Suprapubic skin (tissue), 4 donors: ENCODE data around the gene F7. TPM values are rescaled to one million over a fixed set of nuclear protein-coding genes. Genes with fewer than 3 reads are reported as not detected.

Experiments
- DNase-seq, 2 donors: peaks; one replicate each; pipeline ENCODE4 v3.0.0-alpha.2; 2019; ENCODE audit warnings: low spot score in 2 of 2
- H3K27ac ChIP-seq: fragments of 200-600 bp; sonication (generic); one replicate; pipeline ENCODE4 v1.5.1; 2019
- H3K27me3 ChIP-seq: fragments of 200-600 bp; sonication (generic); one replicate; pipeline ENCODE4 v1.5.1; 2019
- H3K36me3 ChIP-seq: fragments of 200-600 bp; sonication (generic); one replicate; pipeline ENCODE4 v1.5.1; 2019
- H3K4me1 ChIP-seq: fragments of 200-600 bp; sonication (generic); one replicate; pipeline ENCODE4 v1.5.1; 2019
- H3K4me3 ChIP-seq: fragments of 200-600 bp; sonication (generic); one replicate; pipeline ENCODE4 v1.5.1; 2019; ENCODE audit warnings: mild to moderate bottlenecking
- H3K9me3 ChIP-seq: fragments of 200-600 bp; sonication (generic); one replicate; pipeline ENCODE4 v1.5.1; 2019
- EP300 ChIP-seq: sonication (generic); formaldehyde crosslinking; IDR thresholded peaks from one replicate; pipeline ENCODE4 v1.6.1; 2017; ENCODE audit warnings: antibody characterized with exemption
- POLR2A ChIP-seq, 2 donors: fragments of 450-650 bp; IDR thresholded peaks; one replicate each; pipeline ENCODE4 v1.6.1; 2017; ENCODE audit warnings: antibody characterized with exemption in 2 of 2, mild to moderate bottlenecking in 2 of 2, moderate library complexity in 2 of 2
- POLR2AphosphoS5 ChIP-seq, 3 donors: sonication (generic); formaldehyde crosslinking; IDR thresholded peaks; one replicate each; pipeline ENCODE4 v1.6.1; 2017; ENCODE audit warnings: antibody characterized with exemption in 3 of 3
- WGBS: methylation state at CpG from one replicate; pipeline ENCODE4 v1.1.5; 2018; 5-methylcytosine and 5-hydroxymethylcytosine counted together
- total RNA-seq, 4 donors: library from RNA; depleted of rRNA; stranded (reverse); fragments of >200 nt; gene quantifications; one replicate each; pipeline ENCODE4 v1.1.0, GENCODE V29; 2016
- TF ChIP-seq, protein P1 (sequence below), 2 donors: fragments of 200-600 bp in 1 of 2; fragments of 450-650 bp in 1 of 2; sonication (generic) in 1 of 2; IDR thresholded peaks; one replicate each; pipeline ENCODE4 v1.5.1; 2016 to 2019; ENCODE audit warnings: antibody characterized with exemption in 2 of 2, mild to moderate bottlenecking in 1 of 2, moderate library complexity in 1 of 2

Gene F7
- total RNA-seq, 4 donors from 2014 or later, result not detected

DNA sequence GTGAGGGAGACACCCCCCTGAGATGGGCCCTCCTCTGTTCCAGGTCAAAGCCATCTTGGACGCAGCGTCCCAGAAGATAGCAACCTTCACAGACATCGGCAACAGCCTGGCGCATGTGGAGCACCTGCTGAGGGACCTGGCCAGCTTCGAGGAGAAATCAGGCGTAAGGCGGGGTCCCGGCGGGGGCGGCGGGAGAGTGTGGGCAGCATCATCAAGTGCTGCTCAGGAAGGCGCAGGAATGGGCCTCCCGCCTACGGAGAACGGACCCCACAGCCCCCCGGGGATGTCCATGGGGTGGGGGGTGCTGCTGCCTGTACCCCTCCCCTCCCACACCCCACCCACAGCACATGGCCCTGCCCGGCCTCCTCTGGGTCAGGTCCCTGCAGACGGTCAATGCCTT lies 31.2 kb upstream of the F7 start:
- WGBS, result 77% methylated on average over 13 of the region's 18 CpGs
- DNase-seq, result no peak
- TF ChIP-seq, protein P1, sequence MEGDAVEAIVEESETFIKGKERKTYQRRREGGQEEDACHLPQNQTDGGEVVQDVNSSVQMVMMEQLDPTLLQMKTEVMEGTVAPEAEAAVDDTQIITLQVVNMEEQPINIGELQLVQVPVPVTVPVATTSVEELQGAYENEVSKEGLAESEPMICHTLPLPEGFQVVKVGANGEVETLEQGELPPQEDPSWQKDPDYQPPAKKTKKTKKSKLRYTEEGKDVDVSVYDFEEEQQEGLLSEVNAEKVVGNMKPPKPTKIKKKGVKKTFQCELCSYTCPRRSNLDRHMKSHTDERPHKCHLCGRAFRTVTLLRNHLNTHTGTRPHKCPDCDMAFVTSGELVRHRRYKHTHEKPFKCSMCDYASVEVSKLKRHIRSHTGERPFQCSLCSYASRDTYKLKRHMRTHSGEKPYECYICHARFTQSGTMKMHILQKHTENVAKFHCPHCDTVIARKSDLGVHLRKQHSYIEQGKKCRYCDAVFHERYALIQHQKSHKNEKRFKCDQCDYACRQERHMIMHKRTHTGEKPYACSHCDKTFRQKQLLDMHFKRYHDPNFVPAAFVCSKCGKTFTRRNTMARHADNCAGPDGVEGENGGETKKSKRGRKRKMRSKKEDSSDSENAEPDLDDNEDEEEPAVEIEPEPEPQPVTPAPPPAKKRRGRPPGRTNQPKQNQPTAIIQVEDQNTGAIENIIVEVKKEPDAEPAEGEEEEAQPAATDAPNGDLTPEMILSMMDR (IDR thresholded peaks at IDR 0.05), result no peak
- TF ChIP-seq POLR2AphosphoS5 (IDR thresholded peaks at IDR 0.05) (no peak), POLR2A (IDR thresholded peaks at IDR 0.05) (no peak), EP300 (no peak)
- H3K36me3 ChIP-seq, result peaks cover 69% of the 10 kb centered on the region
- H3K4me3 ChIP-seq, result no peak overlapping the region
- H3K27me3 ChIP-seq, result no peaks in the 10 kb centered on the region
- no peaks in the 10 kb centered on the region for H3K4me1 ChIP-seq
- H3K27ac ChIP-seq, result no peak overlapping the region
- no peaks in the 10 kb centered on the region for H3K9me3 ChIP-seq

DNA sequence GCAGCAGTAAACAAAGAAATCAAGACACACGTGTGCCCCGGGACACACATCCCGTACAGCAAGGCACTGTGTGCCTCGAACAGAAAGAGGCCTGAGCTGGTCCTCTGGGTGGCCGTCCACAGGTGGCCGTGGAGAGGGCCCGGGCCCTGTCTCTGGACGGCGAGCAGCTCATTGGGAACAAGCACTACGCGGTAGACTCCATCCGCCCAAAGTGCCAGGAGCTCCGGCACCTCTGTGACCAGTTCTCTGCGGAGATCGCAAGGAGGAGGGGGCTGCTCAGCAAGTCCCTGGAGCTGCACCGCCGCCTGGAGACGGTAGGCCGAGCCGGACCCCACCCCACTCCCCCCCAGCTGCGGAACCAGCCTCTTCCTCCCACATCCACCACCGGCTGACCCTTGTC lies 30.7 kb upstream of the F7 start:
- peaks cover 66% of the 10 kb centered on the region for H3K36me3 ChIP-seq
- H3K27me3 ChIP-seq, result no peaks in the 10 kb centered on the region
- no peaks in the 10 kb centered on the region for H3K9me3 ChIP-seq
- DNase-seq, result no peak
- H3K4me1 ChIP-seq, result no peaks in the 10 kb centered on the region
- TF ChIP-seq, protein P1 (IDR thresholded peaks at IDR 0.05), result no peak
- TF ChIP-seq POLR2AphosphoS5 (IDR thresholded peaks at IDR 0.05) (no peak), POLR2A (IDR thresholded peaks at IDR 0.05) (no peak), EP300 (no peak)
- WGBS, result 90% methylated on average over 10 of the region's 22 CpGs
- no peak overlapping the region for H3K27ac ChIP-seq
- no peak overlapping the region for H3K4me3 ChIP-seq

DNA sequence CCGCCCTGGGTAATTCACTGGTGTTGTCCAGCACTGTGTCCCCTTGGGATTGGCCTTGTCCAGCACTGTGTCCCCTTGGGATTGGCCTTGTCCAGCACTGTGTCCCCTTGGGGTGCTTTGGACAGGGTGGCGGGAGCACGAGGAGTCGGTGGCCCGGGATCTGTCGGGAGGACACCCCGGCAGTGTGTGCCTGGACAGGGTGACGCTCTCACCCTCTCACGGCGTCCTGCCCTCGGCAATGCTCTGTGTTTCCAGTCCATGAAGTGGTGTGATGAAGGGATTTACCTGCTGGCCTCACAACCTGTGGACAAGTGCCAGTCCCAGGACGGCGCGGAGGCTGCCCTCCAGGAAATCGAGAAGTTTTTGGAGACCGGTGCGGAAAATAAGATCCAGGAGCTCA lies 29.9 kb upstream of the F7 start:
- H3K9me3 ChIP-seq, result no peaks in the 10 kb centered on the region
- H3K36me3 ChIP-seq, result peaks cover 58% of the 10 kb centered on the region
- WGBS, result 96% methylated on average over 12 of the region's 17 CpGs
- H3K27ac ChIP-seq, result no peak overlapping the region
- H3K27me3 ChIP-seq, result no peaks in the 10 kb centered on the region
- DNase-seq, result peak in 1 of 2 donors; percentile 46
- no peaks in the 10 kb centered on the region for H3K4me1 ChIP-seq
- H3K4me3 ChIP-seq, result no peak overlapping the region
- TF ChIP-seq, protein P1 (IDR thresholded peaks at IDR 0.05), result no peak
- TF ChIP-seq POLR2A (IDR thresholded peaks at IDR 0.05), result no peak

DNA sequence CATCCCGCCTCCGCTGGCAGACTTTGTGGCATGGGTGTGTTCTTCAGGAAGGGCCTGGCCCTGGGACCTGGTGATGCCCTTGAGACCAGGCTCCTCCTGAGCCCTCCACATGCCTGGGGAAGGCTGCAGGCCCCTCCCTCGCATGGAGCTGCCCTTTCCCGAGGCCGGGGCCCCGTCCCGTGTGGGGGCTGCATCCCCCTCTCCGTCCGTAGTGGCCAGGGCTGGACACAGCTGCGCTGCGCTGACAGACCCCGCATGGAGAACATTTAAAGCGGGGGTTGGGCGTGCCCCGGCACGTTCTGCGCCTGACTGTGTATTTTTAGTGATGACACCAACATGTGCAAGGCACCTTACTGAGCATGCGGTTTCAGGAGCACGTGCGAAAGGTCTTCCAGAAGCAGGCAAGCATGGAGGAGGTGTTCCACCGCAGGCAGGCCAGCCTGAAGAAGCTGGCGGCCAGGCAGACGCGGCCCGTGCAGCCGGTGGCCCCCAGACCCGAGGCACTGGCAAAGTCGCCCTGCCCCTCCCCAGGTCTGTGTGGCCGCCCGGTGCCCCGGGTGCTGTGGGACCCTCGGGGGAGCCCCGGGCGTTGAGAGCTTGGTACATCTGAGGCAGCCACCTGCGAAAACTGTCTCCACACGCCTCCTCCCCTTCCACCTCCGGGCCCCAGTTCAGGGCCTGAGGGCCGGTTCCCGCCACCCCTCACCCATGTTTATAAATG lies 28.8 kb upstream of the F7 start:
- no peak overlapping the region for H3K4me3 ChIP-seq
- peaks cover 53% of the 10 kb centered on the region for H3K36me3 ChIP-seq
- H3K27ac ChIP-seq, result no peak overlapping the region
- WGBS, result 100% methylated on average over 3 of the region's 39 CpGs
- no peaks in the 10 kb centered on the region for H3K4me1 ChIP-seq
- no peaks in the 10 kb centered on the region for H3K27me3 ChIP-seq
- peak in 1 of 2 donors; percentile 46 for DNase-seq
- H3K9me3 ChIP-seq, result no peaks in the 10 kb centered on the region
- TF ChIP-seq, protein P1 (IDR thresholded peaks at IDR 0.05), result no peak
- TF ChIP-seq POLR2A (IDR thresholded peaks at IDR 0.05), result no peak
- TF ChIP-seq POLR2AphosphoS5 (IDR thresholded peaks at IDR 0.05), result no peak
- no peak for TF ChIP-seq EP300

DNA sequence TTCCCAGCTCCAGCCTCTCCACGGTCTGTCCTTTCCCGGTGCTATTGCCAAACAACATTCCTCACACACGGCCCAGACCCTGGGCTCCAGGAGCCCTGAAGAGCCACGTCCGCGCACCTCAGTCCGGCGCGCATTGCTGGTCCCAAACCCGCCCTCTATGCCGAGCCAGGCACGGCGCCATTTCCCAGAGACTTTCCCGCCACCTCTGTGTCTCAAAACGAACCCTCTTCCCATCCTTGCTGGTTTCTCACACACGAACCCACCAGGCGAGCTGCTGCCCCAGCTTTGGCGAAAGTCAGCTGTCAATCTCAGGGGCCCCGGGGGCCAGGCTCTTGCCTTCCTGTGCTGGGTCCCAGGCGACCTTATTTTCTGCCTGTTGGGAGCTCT lies 28.0 kb upstream of the F7 start:
- TF ChIP-seq POLR2AphosphoS5 (IDR thresholded peaks at IDR 0.05) (no peak), POLR2A (IDR thresholded peaks at IDR 0.05) (no peak), EP300 (no peak)
- TF ChIP-seq, protein P1 (IDR thresholded peaks at IDR 0.05), result no peak
- Histone ChIP-seq H3K36me3 (peaks cover 53% of the 10 kb centered on the region), H3K4me3 (no peak overlapping the region), H3K27me3 (no peaks in the 10 kb centered on the region), H3K4me1 (no peaks in the 10 kb centered on the region), H3K27ac (no peak overlapping the region), H3K9me3 (no peaks in the 10 kb centered on the region)
- WGBS, result 92% methylated on average over 20 of the region's 20 CpGs
- DNase-seq, result peak in 1 of 2 donors; percentile 46
